LoVo (cell line): ENCODE results near the gene MYORG.
"Not testable (repeated sequence)": the region's sequence is repeated elsewhere in the genome, so short reads cannot be mapped to it uniquely, and the experiment has no call there.

Experiments used
- DNase-seq: peaks from one replicate; pipeline ENCODE4 v3.0.0-alpha.2; 2016; ENCODE audit warnings: low spot score

Gene MYORG

DNA sequence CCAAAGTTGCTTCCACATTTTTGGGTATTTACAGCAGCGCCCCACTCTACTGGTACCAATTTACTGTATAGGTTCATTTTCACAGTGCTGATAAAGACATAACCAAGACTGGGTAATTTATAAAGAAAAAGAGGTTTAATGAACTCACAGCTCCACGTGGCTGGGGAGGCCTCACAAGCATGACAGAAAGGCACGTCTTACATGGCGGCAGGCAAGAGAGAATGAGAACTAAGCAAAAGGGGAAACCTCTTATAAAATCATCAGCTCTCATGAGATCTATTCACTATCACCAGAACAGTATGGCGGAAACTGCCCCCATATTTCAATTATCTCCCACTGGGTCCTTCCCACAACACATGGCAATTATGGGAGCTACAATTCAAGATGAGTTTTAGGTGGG lies 7.9 kb downstream of the MYORG start:
- DNase-seq, result not testable (repeated sequence)

- not testable (repeated sequence) for DNase-seq
Observed at GRCh38 chr9:34367751-34368410, 8.8 kb downstream of the MYORG start.

DNA sequence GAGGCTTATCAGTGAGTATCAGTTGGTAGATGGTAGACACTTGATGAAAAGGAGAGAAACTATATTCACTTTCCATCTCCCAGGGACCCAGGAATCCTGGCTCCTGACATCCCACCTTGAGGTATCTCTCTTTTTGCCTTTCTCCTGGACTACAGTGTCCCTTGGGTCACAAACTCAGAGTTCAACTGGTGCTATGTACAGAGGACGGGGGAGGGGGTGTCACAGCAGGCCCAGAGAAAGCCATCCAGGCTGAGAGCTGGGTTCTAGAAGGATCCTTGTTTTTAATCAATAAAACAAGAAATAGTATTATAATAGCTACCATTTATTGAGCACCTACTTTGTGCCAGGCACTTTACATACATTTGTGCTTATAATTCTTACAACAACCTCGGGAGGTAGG lies 10.3 kb downstream of the MYORG start:
- no peak for DNase-seq

DNA sequence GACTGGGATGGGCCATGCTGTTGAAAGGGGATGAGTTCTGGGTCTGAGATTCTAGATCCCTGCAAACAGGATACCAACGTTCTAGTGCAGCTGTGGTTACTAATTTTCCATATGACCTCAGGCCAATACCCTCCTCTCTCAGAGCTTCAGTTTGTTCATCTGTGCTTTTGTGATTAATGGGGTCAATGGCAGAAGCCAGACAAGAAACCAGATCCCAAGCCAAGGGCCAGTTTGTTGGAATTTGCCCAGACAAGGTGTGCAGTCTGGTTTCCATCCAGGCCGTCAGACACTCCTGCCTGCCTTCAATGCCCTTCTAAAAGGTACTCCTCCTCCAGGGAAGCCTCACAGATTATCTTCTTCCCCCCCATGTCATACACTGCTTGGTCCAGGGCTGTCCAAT lies 11.4 kb downstream of the MYORG start:
- no peak for DNase-seq

DNA sequence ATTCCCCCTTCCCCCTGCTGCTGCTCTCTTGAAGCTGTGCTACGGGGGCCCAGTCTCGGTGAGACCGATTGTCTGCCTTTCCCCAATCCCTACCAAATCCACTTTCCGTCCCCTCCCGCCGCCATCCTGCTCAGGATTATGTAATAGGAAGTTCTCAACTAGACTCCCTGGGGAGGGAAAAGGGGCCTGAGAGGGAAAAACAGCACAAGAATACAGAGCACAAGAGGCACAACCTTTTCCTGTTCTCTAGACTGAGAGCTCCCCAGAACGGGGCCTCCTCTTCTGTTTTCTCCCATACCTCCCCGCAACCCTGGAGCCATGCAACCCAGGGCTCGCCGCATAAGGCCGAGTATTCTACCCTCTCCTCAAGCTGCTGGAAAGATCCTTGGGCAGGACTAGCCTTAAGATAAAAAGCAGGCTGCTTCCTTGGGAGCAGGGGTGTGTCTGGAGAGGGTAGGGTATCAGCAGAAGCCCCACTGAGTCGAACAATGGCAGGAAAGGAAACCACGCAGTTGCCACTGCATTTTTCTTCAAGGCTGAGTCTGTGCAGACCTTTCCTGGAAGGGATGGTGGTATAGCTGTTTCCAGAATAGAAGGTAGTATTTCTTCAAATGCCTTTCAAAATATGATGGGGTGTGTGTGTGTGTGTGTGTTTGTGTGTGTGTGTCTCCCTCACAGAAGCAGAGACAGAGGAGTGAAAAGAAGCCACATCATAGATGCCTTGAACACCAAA lies 12.9 kb downstream of the MYORG start:
- no peak for DNase-seq

DNA sequence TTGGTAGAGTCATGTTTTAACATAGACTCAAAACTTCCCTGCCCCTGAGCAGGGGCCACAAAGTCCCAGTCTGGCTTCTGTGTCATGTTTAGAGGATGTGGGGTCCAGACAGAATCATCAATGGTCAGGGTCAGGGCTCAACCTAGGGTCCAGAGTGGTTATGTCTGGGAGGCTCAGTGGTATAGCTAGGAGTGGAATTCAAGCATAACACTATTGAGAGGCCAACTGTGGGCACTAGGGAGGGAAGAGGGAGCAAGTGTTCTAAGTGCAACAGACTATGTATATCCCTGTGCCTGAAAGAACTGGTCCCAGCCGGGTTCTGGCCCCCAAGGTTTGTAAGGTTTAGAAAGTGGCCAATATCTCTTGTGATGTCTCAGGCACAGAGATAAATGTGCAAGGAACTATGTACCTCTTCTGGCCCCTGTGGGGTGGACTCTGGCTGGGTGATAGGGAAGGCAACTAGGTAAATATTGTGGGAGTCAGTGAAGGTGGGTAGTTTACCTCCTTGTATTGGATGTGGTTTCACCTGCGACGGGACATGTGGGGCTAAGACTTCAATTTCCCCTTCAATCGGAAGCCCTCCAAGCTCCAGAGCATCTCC lies 14.0 kb downstream of the MYORG start:
- no peak for DNase-seq

DNA sequence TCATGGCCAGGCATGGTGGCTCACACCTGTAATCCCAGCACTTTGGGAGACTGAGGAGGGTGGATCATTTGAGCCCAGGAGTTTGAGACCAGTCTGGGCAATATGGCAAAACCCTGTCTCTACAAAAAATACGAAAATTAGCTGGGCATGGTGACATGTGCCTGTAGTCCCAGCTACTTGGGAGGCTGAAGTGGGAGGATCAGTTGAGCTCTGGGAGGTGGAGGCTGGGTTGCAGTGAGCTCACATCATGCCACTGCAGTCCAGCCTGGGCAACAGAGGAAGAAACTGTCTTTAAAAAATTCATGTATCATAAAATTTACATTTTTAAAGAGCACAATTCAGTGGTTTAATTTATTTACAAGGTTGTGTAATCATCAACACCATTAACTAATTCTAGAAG lies 23.7 kb downstream of the MYORG start:
- not testable (repeated sequence) for DNase-seq

DNA sequence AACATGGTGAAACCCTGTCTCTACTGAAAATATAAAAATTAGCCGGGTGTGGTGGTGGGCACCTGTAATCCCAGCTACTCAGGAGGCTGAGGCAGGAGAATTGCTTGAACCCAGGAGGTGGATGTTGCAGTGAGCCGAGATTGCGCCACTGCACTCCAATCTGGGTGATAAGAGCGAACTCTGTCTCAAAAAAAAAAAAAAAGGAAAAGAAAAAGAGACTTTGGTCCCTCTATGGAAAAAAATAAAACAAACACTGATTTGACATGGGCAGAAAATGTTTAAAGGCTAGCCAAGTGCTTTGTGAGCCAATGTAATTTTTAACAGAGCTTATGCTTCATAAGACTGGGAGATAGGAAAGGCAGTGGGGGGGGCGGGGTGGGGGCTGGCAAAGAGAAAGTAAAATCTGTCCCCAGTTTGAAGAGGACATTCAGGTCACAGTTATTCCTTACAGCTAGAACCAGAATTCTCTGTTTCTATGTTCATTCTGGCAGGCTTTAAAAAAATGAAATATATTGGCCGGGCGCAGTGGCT lies 24.5 kb downstream of the MYORG start:
- DNase-seq, result not testable (repeated sequence)

DNA sequence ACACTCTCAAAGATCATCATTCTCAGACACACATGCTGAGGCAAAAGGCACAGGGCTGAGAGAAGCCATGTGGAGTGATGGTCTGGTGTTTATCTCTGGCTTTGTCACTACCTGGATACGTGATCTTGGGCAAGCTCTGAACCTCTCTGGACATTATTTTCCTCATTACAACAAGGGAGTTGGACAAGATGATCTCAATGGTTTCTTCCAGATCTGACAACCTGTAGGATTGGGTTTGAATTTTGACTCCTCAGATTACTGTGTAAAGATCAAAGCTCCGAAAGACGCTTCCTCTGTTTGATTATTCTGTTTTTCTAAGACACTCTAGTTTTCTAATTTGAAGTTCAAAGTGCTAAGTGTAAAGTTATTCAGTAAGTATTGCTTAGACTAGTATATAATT lies 27.4 kb downstream of the MYORG start:
- no peak for DNase-seq

- DNase-seq, result no peak
Observed at GRCh38 chr9:34347800-34348158, 28.9 kb downstream of the MYORG start.

DNA sequence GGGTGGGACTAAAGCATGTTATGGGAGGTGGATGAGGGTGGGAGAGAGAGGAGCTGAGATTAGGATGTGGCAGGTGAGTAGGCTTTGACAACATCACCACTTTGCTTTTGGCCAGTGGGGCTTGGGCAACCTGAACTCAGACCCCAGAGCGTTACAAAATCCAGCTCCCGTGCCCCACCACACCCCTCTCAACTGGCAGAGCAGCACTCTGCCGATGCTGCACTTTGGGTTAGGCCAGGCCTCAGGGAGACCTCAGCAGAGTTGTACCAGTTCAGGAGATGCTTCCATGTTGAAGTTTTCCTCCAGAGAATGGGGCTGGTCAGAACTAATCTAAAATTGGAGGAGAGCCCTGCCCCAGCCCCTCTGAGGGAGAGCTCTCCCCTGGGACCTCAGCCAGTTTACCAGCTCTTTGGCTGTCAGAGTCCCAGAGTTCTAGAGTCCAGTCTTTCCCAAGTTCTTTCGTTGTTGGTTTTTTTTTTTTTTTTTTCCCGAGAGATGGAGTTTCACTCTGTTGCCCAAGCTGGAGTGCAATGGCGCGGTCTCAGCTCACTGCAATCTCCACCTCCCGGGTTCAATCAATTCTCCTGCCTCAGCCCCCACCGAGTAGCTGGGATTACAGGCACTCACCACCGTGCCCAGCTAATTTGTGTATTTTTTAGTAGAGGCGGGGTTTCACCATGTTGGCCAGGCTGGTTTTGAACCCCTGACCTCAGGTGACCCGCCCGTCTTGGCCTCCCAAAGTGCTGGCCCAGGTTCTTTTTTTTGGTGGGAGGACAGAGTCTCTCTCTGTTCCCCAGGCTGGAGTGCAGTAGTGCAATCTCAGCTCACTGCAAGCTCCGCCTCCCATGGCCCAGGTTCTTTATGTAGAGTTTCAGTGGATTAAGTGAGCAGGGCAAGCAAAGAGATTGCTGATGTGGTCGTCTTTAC lies 29.6 kb downstream of the MYORG start:
- DNase-seq, result no peak

- no peak for DNase-seq
Observed at GRCh38 chr9:34343605-34344004, 33.1 kb downstream of the MYORG start.

DNA sequence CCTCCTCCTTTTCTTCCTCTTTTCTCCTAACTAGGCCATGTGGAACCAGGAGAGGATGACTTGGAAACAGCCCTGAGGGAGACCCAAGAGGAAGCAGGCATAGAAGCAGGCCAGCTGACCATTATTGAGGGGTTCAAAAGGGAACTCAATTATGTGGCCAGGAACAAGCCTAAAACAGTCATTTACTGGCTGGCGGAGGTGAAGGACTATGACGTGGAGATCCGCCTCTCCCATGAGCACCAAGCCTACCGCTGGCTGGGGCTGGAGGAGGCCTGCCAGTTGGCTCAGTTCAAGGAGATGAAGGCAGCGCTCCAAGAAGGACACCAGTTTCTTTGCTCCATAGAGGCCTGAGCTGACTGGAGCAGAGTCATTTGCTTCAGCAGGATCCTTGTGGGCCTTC lies 33.6 kb downstream of the MYORG start:
- DNase-seq, result no peak

GRCh38 chr9:34341659-34342295 lies 34.9 kb downstream of the MYORG start:
- no peak for DNase-seq

- no peak for DNase-seq
Observed at GRCh38 chr9:34338665-34339385, 37.9 kb downstream of the MYORG start.

GRCh38 chr9:34338079-34338478 lies 38.6 kb downstream of the MYORG start:
- DNase-seq, result not testable (repeated sequence)

- DNase-seq, result no peak
Observed at GRCh38 chr9:34337403-34337802, 39.3 kb downstream of the MYORG start.

GRCh38 chr9:34335376-34335775 lies 41.3 kb downstream of the MYORG start:
- DNase-seq, result no peak

- no peak for DNase-seq
Observed at GRCh38 chr9:34334916-34335315, 41.8 kb downstream of the MYORG start.

- DNase-seq, result no peak
Observed at GRCh38 chr9:34334337-34334824, 42.3 kb downstream of the MYORG start.

DNA sequence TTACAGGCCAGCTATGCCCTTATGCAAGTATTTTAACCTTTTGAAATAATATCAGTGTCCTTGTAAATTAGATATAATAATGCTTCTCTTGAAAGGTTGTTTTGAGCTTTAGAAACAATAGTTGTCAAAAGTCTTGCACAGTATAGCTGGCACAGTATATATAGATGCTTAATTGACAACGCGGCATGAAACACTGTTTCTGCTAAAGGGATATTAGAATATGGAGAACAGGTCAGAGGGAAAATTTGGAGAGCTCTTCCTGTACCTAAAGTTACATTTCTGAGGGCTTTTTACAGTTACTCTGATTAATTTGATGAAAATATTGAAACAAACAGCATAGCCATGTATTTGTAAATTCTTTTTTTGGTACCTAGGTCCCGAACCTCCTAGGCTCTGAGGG lies 42.9 kb downstream of the MYORG start:
- no peak for DNase-seq
